Activated T-cell treated with anti-CD3 and anti-CD28 coated beads, Interleukin-2, amount 50 U/mL, for 24 hours (primary cell): ENCODE measurements around the gene CEP63.
A peak's percentile ranks its signal among the peaks of the same experiment; 100 is the strongest.

ENCODE experiments used
- DNase-seq: peaks from one replicate; pipeline ENCODE4 v3.0.0-alpha.2; 2020
- H3K27ac Mint-ChIP-seq: 2 replicates; pipeline ENCODE4 v1.8.0; 2020; ENCODE audit warnings: mild to moderate bottlenecking, mixed read lengths
- H3K27me3 Mint-ChIP-seq: 2 replicates; pipeline ENCODE4 v1.8.0; 2020; ENCODE audit warnings: mixed read lengths
- H3K36me3 Mint-ChIP-seq: 2 replicates; pipeline ENCODE4 v1.8.0; 2020; ENCODE audit warnings: low read depth, mixed read lengths
- H3K4me1 Mint-ChIP-seq: 2 replicates; pipeline ENCODE4 v1.8.0; 2020; ENCODE audit warnings: low read depth, mixed read lengths
- H3K4me3 Mint-ChIP-seq: 2 replicates; pipeline ENCODE4 v1.8.0; 2020; ENCODE audit warnings: mild to moderate bottlenecking, moderate library complexity, mixed read lengths
- H3K9me3 Mint-ChIP-seq: 2 replicates; pipeline ENCODE4 v1.8.0; 2020; ENCODE audit warnings: mixed read lengths

Gene CEP63

DNA sequence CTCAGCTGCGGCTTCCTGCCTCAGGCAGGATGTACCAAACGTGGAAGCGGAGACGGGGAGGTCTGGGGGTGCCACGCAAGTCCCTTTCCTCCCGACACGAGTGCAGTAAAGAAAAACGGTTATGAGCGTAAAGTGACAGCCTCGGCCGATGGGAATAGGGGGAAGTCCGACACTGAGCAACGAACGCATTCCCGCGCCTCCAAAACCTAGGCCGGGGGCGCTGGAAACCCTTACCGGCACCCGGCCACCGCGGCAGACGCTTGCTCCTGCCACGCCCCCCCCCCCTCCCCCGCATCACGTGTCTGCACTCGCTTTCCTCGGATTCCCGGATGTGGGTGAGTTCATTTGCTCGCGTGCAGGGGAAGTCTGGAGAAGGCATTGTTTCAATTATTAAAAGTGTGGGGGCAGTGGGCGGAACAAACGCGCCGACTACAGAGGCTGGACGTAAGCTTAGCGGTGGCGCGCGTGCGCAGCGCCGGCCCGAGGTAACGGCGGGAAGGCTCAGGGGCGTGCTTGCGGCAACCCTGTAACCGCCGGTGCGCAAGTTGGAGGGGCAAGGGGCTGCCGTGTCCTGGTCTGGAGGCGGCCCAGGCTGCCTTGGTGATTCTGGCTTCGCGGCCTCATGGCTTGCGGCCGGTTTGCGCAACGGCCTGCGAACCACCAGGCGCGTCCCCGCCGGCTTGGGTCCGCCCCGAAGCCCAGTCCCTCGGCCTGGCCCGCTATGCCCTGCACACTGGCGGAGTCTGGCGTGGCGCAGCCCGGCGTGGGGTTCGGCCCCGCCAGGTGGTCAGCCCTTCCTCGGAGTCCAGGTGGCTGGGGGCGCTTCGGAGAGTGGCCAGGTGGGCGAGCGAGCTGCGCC, at the start of gene CEP63, which contains the start of gene ANAPC13:
CEP63 (plus strand) TSS at position 340 of the 859 bp plus-strand sequence. CDS start 9,264 bp downstream, outside the sequence.
ANAPC13 (minus strand) TSS at position 268 of the 859 bp plus-strand sequence. CDS start 3,081 bp downstream, outside the sequence.
- Mint-ChIP-seq H3K4me3 (peak within 1 kb of the TSS; percentile 96), H3K4me1 (peaks cover 66% of the 10 kb centered on the region), H3K27ac (peak within 1 kb of the TSS; percentile 99), H3K27me3 (no peaks in the 10 kb centered on the region), H3K36me3 (peaks cover 58% of the 10 kb centered on the region), H3K9me3 (no peaks in the 10 kb centered on the region)
- DNase-seq: peak; percentile 93

DNA sequence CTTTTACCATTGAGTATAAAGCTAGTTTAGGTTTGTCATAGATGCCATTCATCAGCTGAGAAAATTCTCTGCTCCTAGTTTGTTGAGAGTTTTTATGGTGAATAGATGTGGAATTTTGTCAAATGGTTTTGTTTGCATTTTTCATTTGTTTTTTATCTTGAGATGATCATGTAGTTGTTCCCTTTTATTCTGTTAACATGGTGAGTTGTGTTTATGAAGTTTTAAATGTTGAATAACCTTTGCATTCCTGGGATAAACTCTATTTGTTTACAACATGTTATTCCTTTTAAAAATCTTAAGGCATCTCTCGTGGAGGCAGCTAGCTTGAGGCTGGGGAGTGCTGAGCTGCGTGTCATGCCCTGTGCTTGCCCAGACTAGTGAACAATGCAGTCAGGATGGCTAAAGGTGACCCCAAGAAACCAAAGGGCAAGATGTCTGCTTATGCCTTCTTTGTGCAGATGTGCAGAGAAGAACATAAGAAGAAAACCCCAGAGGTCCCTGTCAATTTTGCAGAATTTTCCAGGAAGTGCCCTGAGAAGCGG, 48.6 kb upstream of the CEP63 start:
- DNase-seq: no peak
- H3K4me1 Mint-ChIP-seq: no peaks in the 10 kb centered on the region
- H3K9me3 Mint-ChIP-seq: no peaks in the 10 kb centered on the region
- no peak overlapping the region for H3K4me3 Mint-ChIP-seq
- H3K36me3 Mint-ChIP-seq: no peaks in the 10 kb centered on the region
- H3K27me3 Mint-ChIP-seq: peaks cover 32% of the 10 kb centered on the region
- no peak overlapping the region for H3K27ac Mint-ChIP-seq

DNA sequence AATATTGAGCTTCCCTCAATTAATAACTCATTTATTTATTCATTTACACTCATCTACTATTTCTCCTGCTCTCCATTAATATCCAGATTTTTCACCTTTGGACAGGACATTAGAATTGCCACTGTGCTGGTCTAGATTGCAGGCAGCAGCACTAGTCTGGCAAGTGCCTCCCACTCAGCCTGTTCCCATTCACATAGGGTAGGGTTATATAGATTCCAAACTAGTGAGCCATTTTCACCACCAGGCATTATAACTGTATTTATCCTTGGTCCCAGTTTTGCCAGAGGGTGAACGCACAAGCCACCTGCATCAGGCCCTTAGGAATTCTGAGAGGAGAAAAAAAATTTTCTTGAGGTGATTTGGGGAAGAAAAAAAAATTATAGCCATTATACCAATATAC, 44.5 kb upstream of the CEP63 start:
- Mint-ChIP-seq H3K9me3 (peaks cover 13% of the 10 kb centered on the region), H3K4me1 (no peaks in the 10 kb centered on the region), H3K27me3 (peaks cover 31% of the 10 kb centered on the region), H3K27ac (no peak overlapping the region), H3K4me3 (no peak overlapping the region), H3K36me3 (no peaks in the 10 kb centered on the region)
- no peak for DNase-seq

DNA sequence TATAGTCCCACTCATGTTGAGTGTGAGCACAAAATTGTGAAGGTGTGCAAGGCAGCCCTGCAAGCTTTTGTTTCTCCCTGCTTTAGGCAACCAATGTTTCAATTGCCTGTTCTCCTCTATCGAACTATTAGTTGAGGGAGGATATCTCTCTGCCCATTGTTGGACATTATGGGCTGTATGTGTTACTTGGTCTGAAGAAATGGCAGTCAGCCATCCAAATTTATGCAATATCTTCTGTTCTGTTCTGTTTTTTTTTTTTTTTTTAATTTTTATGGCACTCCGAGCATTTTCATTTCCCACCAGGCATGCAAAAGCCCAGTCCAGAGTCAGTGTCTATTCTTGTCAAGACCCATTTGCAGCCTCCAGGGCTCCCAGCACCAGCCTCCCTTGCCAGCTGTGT, 44.0 kb upstream of the CEP63 start:
- Mint-ChIP-seq H3K36me3 (no peaks in the 10 kb centered on the region), H3K4me1 (no peaks in the 10 kb centered on the region), H3K4me3 (no peak overlapping the region), H3K27me3 (peaks cover 31% of the 10 kb centered on the region), H3K27ac (no peak overlapping the region), H3K9me3 (peaks cover 13% of the 10 kb centered on the region)
- no peak for DNase-seq

DNA sequence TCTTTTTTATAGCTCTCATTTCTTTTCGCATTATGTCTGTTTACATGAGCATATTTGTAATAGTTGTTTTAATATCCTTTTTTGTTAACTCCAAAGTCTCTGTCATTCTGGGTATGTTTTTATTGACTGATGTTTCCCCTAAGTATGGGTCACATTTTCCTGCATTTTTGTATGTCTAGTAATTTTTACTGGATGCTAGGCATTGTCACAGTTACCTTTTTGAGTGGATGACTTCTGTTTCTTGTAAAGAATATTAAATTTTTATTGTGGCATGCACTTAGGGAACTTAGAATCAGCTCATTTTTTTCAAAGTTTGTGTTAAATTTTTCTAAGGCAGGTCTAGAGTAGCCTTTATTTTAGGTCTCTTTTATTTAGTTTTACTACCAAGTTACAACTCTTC, 40.8 kb upstream of the CEP63 start:
- H3K4me3 Mint-ChIP-seq: no peak overlapping the region
- H3K27ac Mint-ChIP-seq: no peak overlapping the region
- no peak for DNase-seq
- H3K9me3 Mint-ChIP-seq: peaks cover 13% of the 10 kb centered on the region
- H3K36me3 Mint-ChIP-seq: no peaks in the 10 kb centered on the region
- H3K27me3 Mint-ChIP-seq: peaks cover 37% of the 10 kb centered on the region
- no peaks in the 10 kb centered on the region for H3K4me1 Mint-ChIP-seq

DNA sequence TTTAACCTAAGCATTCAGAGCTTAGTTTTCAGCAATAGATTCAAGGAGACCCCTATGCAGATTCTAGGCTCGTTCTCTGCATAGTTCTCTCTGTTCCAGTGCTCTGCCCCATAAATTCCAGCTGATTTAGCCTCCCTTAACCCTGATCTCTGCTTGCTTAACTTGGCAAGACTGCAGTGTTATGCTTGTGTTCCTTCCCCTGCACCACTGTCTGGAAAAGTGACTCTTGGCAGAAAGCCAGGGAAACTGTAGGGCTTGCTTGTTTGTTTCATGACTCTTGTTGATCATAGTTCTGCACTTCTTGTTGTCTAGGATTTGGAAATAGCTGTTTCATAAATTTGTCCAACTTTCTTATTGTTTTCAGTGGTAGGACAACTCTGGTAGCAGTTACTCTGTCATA, 40.2 kb upstream of the CEP63 start:
- H3K4me1 Mint-ChIP-seq: no peaks in the 10 kb centered on the region
- peaks cover 37% of the 10 kb centered on the region for H3K27me3 Mint-ChIP-seq
- no peak for DNase-seq
- H3K9me3 Mint-ChIP-seq: peaks cover 13% of the 10 kb centered on the region
- H3K4me3 Mint-ChIP-seq: no peak overlapping the region
- H3K27ac Mint-ChIP-seq: no peak overlapping the region
- no peaks in the 10 kb centered on the region for H3K36me3 Mint-ChIP-seq

DNA sequence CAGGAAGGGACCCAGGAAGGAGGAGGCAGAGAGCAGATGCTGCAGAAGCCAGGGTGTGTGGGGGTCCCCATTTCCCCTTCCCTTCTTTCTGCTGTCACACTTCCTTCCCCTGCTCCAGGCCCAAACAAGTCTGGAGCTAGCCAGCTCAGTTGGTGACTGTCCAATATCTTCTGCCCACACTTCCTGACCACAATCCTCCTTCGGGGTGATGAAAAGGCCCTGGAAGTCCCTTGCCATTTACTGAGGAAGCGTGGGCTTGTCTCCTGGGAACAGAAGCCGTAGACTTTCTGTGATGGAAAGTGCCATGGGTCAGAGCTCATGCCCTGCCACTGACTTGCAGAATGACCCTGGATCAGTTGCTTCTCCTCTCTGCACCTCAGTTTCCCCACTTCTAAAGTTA, 39.1 kb upstream of the CEP63 start:
- Mint-ChIP-seq H3K4me1 (no peaks in the 10 kb centered on the region), H3K27ac (no peak overlapping the region), H3K27me3 (peaks cover 32% of the 10 kb centered on the region), H3K9me3 (peaks cover 13% of the 10 kb centered on the region), H3K36me3 (no peaks in the 10 kb centered on the region), H3K4me3 (no peak overlapping the region)
- DNase-seq: no peak

DNA sequence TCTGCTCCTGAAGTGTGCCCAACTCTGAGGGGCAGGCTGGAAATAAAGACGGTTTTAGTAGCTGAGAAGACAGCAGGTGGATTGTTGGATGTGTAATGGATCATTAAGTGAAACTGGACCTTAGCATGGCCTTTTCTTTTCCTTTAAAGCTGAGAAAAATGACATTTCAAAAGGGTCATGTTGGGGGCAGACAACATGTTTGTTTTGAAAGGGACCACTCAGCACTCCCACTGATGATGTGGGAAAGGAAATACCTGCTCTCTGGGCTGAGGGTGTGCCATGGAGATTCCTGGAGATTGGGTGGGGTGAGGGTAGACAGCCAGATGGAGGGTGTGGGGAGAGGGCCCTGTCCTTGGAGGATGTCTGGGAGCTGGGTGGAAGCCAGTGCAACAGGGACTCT, 38.5 kb upstream of the CEP63 start:
- peaks cover 28% of the 10 kb centered on the region for H3K27me3 Mint-ChIP-seq
- DNase-seq: no peak
- H3K4me1 Mint-ChIP-seq: no peaks in the 10 kb centered on the region
- peaks cover 13% of the 10 kb centered on the region for H3K9me3 Mint-ChIP-seq
- no peak overlapping the region for H3K4me3 Mint-ChIP-seq
- no peaks in the 10 kb centered on the region for H3K36me3 Mint-ChIP-seq
- no peak overlapping the region for H3K27ac Mint-ChIP-seq

DNA sequence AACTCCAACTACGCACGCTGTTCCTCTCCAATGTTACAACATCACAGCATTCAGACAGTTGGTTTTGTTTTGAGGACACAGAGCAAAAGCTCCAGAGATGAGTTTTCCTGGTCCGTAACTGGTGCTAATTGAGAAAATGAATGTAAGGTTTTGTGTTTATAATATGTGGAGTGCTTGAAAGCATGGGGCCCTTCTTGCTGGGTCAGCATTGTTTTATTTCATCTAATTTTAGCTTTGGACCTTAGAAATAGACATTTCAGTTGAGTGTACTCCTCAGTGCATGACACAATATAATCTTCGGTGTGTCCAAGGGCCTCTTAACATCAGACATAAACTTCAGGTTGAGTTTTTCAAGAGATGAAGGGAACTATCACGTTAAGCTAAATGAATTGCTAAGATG, 37.2 kb upstream of the CEP63 start:
- no peak for DNase-seq
- peaks cover 28% of the 10 kb centered on the region for H3K27me3 Mint-ChIP-seq
- no peaks in the 10 kb centered on the region for H3K36me3 Mint-ChIP-seq
- H3K27ac Mint-ChIP-seq: no peak overlapping the region
- H3K4me1 Mint-ChIP-seq: no peaks in the 10 kb centered on the region
- peaks cover 13% of the 10 kb centered on the region for H3K9me3 Mint-ChIP-seq
- no peak overlapping the region for H3K4me3 Mint-ChIP-seq

DNA sequence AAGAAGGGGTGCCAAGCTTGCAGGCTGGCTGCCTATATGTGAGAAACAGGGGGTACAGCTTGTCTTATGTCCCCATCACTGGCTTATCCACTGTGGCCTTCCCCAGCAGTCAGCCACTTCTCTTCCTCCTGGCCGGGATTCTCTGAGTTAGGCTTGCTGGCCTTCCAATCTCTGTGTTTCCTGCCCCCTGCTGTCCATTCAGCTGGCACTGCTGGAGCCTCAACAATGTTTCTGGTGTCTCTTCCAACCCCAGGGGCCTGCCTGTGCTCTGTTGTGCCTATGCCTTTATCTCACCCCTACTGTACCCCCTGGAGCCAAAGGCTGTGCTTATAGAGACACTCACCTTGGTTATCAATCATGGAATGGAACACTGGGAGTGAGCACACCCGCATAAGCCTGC, 36.6 kb upstream of the CEP63 start:
- H3K27ac Mint-ChIP-seq: no peak overlapping the region
- H3K36me3 Mint-ChIP-seq: no peaks in the 10 kb centered on the region
- H3K4me3 Mint-ChIP-seq: no peak overlapping the region
- peaks cover 28% of the 10 kb centered on the region for H3K27me3 Mint-ChIP-seq
- H3K4me1 Mint-ChIP-seq: no peaks in the 10 kb centered on the region
- DNase-seq: no peak
- peaks cover 13% of the 10 kb centered on the region for H3K9me3 Mint-ChIP-seq

DNA sequence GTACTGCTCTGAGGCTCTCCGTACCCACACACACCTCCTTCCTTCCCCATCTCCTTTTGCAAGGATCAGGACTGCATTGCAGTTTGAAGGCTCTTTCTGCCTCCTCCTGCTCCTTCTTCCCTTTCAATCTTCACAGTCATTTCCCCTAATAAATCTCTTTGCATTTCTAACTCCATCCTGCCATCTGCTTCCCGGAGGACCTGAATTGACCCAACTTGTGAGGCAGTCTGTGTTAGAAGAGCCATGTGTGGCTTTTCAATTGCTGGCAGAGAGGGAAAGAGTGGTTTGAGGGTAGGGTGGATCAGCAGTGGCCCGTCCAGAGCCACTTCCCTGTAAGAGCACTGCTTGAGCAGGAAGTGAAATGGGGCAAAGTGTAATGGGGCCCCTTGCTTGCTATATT, 35.9 kb upstream of the CEP63 start:
- no peak overlapping the region for H3K27ac Mint-ChIP-seq

DNA sequence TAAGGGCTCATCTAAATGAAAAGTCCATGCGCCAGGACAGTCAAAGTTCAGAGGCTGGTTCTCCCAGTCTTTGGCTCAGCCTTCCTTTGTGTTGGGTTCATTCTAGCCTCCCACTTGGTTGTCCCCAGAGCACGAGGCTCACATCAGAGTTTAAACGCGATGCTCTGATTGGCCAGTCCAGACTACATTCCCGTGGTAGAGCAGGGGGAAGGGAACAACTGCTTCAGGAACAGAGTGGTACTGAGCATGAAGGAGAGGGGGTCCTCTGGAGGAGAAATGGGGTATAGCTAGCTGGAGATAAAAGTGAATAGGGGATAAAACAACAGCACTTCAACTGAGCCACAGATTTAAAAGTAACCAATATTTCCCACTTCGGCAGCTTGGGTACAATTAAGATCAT, 32.2 kb upstream of the CEP63 start:
- Mint-ChIP-seq H3K4me1 (no peaks in the 10 kb centered on the region), H3K4me3 (no peak overlapping the region), H3K27ac (no peak overlapping the region), H3K27me3 (peaks cover 20% of the 10 kb centered on the region), H3K9me3 (no peaks in the 10 kb centered on the region), H3K36me3 (no peaks in the 10 kb centered on the region)
- DNase-seq: no peak

More for the DNA sequence above, 35.9 kb upstream of the CEP63 start:
- DNase-seq: no peak
- H3K36me3 Mint-ChIP-seq: no peaks in the 10 kb centered on the region
- peaks cover 8% of the 10 kb centered on the region for H3K9me3 Mint-ChIP-seq
- peaks cover 25% of the 10 kb centered on the region for H3K27me3 Mint-ChIP-seq
- H3K4me3 Mint-ChIP-seq: no peak overlapping the region
- no peaks in the 10 kb centered on the region for H3K4me1 Mint-ChIP-seq

DNA sequence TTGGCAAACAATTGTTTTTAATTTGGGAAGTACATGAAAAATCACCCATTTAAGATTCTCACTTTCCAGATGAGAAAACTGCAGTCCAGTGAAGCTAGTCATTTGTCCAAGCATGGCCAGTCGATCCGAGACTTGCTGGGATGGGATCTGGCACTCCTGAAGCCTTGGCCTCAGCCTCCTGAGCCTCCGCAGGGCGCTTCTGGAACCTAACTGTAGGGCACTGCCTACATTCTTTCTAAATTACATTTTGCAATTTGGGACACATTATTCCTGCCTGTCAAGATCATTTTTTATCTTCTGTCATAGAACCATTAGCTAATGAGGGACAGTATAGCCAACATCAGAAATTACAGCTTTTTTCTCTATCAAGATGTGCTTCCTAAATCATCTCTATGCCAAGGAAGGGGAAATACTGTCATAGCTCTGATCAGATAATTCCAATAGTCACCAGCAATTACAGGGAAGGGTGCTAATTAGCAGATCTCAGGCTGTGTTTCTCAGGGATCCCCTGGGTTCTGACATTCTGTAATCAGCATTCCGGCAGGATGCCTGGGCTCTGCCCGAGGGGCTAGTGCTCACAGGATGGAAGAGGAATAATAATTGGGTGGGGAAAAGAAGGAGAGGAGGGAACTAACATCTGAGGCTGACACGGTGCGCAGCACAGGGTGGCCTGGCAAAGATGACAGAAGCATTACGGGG, 28.3 kb upstream of the CEP63 start:
- Mint-ChIP-seq H3K27ac (no peak overlapping the region), H3K4me1 (no peaks in the 10 kb centered on the region), H3K9me3 (no peaks in the 10 kb centered on the region), H3K4me3 (no peak overlapping the region), H3K36me3 (no peaks in the 10 kb centered on the region), H3K27me3 (peaks cover 25% of the 10 kb centered on the region)
- DNase-seq: no peak

DNA sequence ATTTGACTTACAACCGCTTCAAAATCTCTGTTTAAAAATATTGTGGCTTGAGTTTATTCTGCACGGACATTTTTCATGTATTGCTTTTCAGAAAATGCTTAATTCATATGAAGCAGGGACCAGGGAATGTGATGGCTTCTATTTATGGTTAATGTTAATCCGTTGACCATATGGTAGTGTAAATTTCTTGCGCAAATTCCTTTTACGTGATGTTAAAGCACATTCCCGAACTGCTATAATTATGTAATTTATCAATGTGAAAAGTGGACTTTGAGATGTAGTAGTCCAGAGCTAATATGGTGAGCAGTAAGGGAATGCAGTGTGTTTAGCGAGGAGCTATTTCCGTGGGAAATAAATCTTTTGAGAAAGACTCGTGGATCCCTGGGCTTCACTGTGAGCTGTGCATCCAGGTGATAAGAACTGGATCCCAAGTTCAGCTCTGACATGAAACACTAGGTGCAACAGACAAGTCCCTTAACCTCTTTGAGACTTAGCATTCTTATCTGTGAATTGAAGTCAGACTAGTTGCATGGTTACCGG, 27.4 kb upstream of the CEP63 start:
- Mint-ChIP-seq H3K27me3 (peaks cover 27% of the 10 kb centered on the region), H3K27ac (no peak overlapping the region)

More for the DNA sequence above, 27.4 kb upstream of the CEP63 start:
- Mint-ChIP-seq H3K4me1 (no peaks in the 10 kb centered on the region), H3K36me3 (no peaks in the 10 kb centered on the region), H3K9me3 (no peaks in the 10 kb centered on the region), H3K4me3 (no peak overlapping the region)
- DNase-seq: no peak
